ENCODE measurements around the gene CNTNAP2.

Gene CNTNAP2

DNA sequence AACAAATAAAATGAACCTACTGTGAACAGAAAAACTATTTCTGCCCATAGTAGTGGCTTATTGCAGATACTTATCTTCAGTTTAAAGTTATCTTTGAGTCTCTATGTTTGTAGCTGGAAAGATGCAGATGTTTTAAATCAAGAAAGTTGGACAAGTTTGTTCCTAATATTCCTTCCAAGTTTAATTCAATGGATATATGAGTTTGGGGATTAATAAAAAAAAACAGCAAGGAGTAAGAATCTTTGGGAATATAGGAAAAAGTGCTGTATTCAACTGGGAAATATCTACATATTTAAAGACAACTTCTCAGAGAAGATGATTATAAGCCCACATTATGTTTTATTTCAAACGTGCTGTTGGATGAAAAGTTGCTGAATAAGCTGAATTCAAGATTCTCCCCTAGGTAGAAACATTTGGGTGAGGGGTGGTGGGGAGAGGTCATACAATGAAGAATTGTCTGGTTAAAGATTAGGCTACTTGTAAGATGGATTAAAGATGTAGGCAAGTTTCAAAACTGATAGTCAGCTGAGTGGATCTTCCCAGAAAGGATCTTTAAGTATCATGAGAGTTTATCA lies 1135.2 kb downstream of the CNTNAP2 start:
- no peaks in the 10 kb centered on the region for H3K36me3 ChIP-seq (ENCODE audit: control insufficient read depth in 2 of 2, insufficient read depth in 1 of 2, low read length in 2 of 2)
- no peaks in the 10 kb centered on the region for H3K9me3 ChIP-seq (ENCODE audit: control insufficient read depth, insufficient read depth, low read depth, low read length)
- ChIA-PET CTCF (no interaction called here), POLR2A (no interaction called here)
- TF ChIP-seq ZNF660 (tag by site-specific recombination; IDR thresholded peaks at IDR 0.05) (no peak), ZNF311 (tag by site-specific recombination; IDR thresholded peaks at IDR 0.05; ENCODE audit: borderline replicate concordance) (no peak), ZNF776 (tag by site-specific recombination; IDR thresholded peaks at IDR 0.05; ENCODE audit: borderline replicate concordance) (no peak)
- TF ChIP-seq, protein P1, sequence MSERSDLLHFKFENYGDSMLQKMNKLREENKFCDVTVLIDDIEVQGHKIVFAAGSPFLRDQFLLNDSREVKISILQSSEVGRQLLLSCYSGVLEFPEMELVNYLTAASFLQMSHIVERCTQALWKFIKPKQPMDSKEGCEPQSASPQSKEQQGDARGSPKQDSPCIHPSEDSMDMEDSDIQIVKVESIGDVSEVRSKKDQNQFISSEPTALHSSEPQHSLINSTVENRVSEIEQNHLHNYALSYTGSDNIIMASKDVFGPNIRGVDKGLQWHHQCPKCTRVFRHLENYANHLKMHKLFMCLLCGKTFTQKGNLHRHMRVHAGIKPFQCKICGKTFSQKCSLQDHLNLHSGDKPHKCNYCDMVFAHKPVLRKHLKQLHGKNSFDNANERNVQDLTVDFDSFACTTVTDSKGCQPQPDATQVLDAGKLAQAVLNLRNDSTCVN (tag by site-specific recombination; optimal IDR thresholded peaks at IDR 0.05) = no peak
- TF ChIP-seq, protein P2, sequence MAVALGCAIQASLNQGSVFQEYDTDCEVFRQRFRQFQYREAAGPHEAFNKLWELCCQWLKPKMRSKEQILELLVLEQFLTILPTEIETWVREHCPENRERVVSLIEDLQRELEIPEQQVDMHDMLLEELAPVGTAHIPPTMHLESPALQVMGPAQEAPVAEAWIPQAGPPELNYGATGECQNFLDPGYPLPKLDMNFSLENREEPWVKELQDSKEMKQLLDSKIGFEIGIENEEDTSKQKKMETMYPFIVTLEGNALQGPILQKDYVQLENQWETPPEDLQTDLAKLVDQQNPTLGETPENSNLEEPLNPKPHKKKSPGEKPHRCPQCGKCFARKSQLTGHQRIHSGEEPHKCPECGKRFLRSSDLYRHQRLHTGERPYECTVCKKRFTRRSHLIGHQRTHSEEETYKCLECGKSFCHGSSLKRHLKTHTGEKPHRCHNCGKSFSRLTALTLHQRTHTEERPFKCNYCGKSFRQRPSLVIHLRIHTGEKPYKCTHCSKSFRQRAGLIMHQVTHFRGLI (tag by site-specific recombination; IDR thresholded peaks at IDR 0.05) = no peak
- H3K27ac ChIP-seq (ENCODE audit: extremely low read depth, low read depth, low read length) = no peak overlapping the region
- no peaks in the 10 kb centered on the region for H3K4me1 ChIP-seq (ENCODE audit: control insufficient read depth, insufficient read depth, low read length)
- H3K4me3 ChIP-seq (ENCODE audit: low read depth, low read length) = no peak overlapping the region

DNA sequence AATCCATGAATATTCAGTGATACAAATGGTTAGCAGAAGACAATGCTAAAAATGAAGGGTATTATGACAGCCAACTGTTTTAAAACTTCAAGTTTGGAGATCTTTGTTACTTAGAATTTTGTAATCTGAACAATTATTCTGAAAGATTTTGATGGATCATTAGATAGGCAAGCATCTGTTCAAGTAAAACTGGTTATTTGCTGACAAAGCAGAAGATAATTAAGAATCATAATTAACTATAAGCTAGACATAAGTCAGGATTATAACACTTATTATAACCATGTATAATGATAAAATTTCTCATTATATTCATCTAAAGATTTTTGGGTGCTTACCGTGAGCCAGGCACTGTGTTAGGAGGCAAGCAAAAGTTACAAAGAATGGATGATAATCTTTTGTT lies 1145.1 kb downstream of the CNTNAP2 start:
- no peak overlapping the region for H3K27ac ChIP-seq (ENCODE audit: extremely low read depth, low read depth, low read length)
- no peak overlapping the region for H3K4me3 ChIP-seq (ENCODE audit: low read depth, low read length)
- no peaks in the 10 kb centered on the region for H3K36me3 ChIP-seq (ENCODE audit: control insufficient read depth in 2 of 2, insufficient read depth in 1 of 2, low read length in 2 of 2)
- H3K9me3 ChIP-seq (ENCODE audit: control insufficient read depth, insufficient read depth, low read depth, low read length) = no peaks in the 10 kb centered on the region
- TF ChIP-seq ZFP41 (tag by site-specific recombination; IDR thresholded peaks at IDR 0.05; ENCODE audit: borderline replicate concordance) = no peak
- TF ChIP-seq, protein P3, sequence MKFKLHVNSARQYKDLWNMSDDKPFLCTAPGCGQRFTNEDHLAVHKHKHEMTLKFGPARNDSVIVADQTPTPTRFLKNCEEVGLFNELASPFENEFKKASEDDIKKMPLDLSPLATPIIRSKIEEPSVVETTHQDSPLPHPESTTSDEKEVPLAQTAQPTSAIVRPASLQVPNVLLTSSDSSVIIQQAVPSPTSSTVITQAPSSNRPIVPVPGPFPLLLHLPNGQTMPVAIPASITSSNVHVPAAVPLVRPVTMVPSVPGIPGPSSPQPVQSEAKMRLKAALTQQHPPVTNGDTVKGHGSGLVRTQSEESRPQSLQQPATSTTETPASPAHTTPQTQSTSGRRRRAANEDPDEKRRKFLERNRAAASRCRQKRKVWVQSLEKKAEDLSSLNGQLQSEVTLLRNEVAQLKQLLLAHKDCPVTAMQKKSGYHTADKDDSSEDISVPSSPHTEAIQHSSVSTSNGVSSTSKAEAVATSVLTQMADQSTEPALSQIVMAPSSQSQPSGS (tag by site-specific recombination; IDR thresholded peaks at IDR 0.05; ENCODE audit: low read depth) = no peak
- TF ChIP-seq ZNF146 (tag by site-specific recombination; IDR thresholded peaks at IDR 0.05) = no peak
- no peak for TF ChIP-seq OSR2 (tag by site-specific recombination; IDR thresholded peaks at IDR 0.05)
- TF ChIP-seq RBAK (tag by site-specific recombination; IDR thresholded peaks at IDR 0.05) = no peak
- TF ChIP-seq ZNF747 (tag by site-specific recombination; IDR thresholded peaks at IDR 0.05) = no peak
- TF ChIP-seq ZNF266 (tag by site-specific recombination; IDR thresholded peaks at IDR 0.05; ENCODE audit: low read depth) = no peak
- TF ChIP-seq ZBTB17 (tag by site-specific recombination; IDR thresholded peaks at IDR 0.05) = no peak
- no peak for TF ChIP-seq ZNF776 (tag by site-specific recombination; IDR thresholded peaks at IDR 0.05; ENCODE audit: borderline replicate concordance)
- TF ChIP-seq, protein P4, sequence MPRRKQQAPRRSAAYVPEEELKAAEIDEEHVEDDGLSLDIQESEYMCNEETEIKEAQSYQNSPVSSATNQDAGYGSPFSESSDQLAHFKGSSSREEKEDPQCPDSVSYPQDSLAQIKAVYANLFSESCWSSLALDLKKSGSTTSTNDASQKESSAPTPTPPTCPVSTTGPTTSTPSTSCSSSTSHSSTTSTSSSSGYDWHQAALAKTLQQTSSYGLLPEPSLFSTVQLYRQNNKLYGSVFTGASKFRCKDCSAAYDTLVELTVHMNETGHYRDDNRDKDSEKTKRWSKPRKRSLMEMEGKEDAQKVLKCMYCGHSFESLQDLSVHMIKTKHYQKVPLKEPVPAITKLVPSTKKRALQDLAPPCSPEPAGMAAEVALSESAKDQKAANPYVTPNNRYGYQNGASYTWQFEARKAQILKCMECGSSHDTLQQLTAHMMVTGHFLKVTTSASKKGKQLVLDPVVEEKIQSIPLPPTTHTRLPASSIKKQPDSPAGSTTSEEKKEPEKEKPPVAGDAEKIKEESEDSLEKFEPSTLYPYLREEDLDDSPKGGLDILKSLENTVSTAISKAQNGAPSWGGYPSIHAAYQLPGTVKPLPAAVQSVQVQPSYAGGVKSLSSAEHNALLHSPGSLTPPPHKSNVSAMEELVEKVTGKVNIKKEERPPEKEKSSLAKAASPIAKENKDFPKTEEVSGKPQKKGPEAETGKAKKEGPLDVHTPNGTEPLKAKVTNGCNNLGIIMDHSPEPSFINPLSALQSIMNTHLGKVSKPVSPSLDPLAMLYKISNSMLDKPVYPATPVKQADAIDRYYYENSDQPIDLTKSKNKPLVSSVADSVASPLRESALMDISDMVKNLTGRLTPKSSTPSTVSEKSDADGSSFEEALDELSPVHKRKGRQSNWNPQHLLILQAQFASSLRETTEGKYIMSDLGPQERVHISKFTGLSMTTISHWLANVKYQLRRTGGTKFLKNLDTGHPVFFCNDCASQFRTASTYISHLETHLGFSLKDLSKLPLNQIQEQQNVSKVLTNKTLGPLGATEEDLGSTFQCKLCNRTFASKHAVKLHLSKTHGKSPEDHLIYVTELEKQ (tag by site-specific recombination; IDR thresholded peaks at IDR 0.05; ENCODE audit: borderline replicate concordance) = no peak
- no peak for TF ChIP-seq SALL2 (tag by site-specific recombination; IDR thresholded peaks at IDR 0.05; ENCODE audit: borderline replicate concordance)
- no peak for TF ChIP-seq ZNF514 (tag by site-specific recombination; IDR thresholded peaks at IDR 0.05)
- TF ChIP-seq, protein P5, sequence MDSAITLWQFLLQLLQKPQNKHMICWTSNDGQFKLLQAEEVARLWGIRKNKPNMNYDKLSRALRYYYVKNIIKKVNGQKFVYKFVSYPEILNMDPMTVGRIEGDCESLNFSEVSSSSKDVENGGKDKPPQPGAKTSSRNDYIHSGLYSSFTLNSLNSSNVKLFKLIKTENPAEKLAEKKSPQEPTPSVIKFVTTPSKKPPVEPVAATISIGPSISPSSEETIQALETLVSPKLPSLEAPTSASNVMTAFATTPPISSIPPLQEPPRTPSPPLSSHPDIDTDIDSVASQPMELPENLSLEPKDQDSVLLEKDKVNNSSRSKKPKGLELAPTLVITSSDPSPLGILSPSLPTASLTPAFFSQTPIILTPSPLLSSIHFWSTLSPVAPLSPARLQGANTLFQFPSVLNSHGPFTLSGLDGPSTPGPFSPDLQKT (IDR thresholded peaks at IDR 0.05; ENCODE audit: borderline replicate concordance, low read depth, low read length) = no peak
- no peak for TF ChIP-seq ZIC2 (tag by site-specific recombination; IDR thresholded peaks at IDR 0.05)
- TF ChIP-seq, protein P6, sequence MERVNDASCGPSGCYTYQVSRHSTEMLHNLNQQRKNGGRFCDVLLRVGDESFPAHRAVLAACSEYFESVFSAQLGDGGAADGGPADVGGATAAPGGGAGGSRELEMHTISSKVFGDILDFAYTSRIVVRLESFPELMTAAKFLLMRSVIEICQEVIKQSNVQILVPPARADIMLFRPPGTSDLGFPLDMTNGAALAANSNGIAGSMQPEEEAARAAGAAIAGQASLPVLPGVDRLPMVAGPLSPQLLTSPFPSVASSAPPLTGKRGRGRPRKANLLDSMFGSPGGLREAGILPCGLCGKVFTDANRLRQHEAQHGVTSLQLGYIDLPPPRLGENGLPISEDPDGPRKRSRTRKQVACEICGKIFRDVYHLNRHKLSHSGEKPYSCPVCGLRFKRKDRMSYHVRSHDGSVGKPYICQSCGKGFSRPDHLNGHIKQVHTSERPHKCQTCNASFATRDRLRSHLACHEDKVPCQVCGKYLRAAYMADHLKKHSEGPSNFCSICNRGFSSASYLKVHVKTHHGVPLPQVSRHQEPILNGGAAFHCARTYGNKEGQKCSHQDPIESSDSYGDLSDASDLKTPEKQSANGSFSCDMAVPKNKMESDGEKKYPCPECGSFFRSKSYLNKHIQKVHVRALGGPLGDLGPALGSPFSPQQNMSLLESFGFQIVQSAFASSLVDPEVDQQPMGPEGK (tag by site-specific recombination; IDR thresholded peaks at IDR 0.05) = no peak
- no peaks in the 10 kb centered on the region for H3K4me1 ChIP-seq (ENCODE audit: control insufficient read depth, insufficient read depth, low read length)
- CTCF ChIA-PET = no interaction called here
- POLR2A ChIA-PET = no interaction called here
